Measurements from ENCODE around the gene STAM2. TPM values are rescaled to one million over a fixed set of nuclear protein-coding genes. Genes with fewer than 3 reads are reported as not detected.
"Not testable (repeated sequence)": the region's sequence is repeated elsewhere in the genome, so short reads cannot be mapped to it uniquely, and the experiment has no call there.

Gene STAM2
- total RNA-seq, 1 donor from 2014 or later: 42.5 TPM

GRCh38 chr2:152093464-152093863, 82.1 kb downstream of the STAM2 start:
- intact Hi-C loops (cut with DNase I): no loop called here
- H3K27me3 ChIP-seq: no peaks in the 10 kb centered on the region
- TF ChIP-seq CTCF (IDR thresholded peaks at IDR 0.05): no peak
- no peaks in the 10 kb centered on the region for H3K9me3 ChIP-seq
- no peak for ATAC-seq
- no peaks in the 10 kb centered on the region for H3K36me3 ChIP-seq
- peaks cover 4% of the 10 kb centered on the region for H3K4me1 ChIP-seq
- no peak for DNase-seq
- H3K4me3 ChIP-seq: no peak overlapping the region
- H3K27ac ChIP-seq: no peak overlapping the region

DNA sequence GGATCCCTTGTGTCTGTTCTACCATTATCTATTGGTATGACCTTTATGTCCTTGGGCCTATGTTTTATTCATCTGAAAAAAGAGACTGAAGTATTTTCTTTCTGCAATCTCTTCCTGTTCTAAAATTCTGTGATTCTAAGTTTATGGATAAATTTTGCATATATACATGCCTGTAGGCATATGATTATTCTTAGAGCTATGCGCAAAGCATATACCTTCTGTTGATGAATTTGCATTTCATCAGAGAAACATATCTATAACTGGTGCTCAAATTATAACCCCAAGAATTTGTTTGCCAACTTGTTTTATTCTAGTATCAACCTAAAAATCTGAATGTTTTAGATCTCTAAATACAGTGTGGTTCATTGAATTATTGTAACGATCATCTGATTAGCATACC, 83.5 kb downstream of the STAM2 start:
- ATAC-seq (no peak), DNase-seq (no peak)
- Histone ChIP-seq H3K9me3 (no peaks in the 10 kb centered on the region), H3K36me3 (no peaks in the 10 kb centered on the region), H3K27ac (no peak overlapping the region), H3K27me3 (no peaks in the 10 kb centered on the region), H3K4me1 (peaks cover 4% of the 10 kb centered on the region), H3K4me3 (no peak overlapping the region)
- TF ChIP-seq CTCF (IDR thresholded peaks at IDR 0.05): no peak
- intact Hi-C loops (cut with DNase I): no loop called here

- H3K27me3 ChIP-seq; intact Hi-C loops (cut with DNase I); H3K4me3 ChIP-seq; H3K27ac ChIP-seq; H3K9me3 ChIP-seq; ATAC-seq; H3K36me3 ChIP-seq; H3K4me1 ChIP-seq; DNase-seq: not testable (repeated sequence)
Measured at GRCh38 chr2:152090726-152091125, 84.8 kb downstream of the STAM2 start.

DNA sequence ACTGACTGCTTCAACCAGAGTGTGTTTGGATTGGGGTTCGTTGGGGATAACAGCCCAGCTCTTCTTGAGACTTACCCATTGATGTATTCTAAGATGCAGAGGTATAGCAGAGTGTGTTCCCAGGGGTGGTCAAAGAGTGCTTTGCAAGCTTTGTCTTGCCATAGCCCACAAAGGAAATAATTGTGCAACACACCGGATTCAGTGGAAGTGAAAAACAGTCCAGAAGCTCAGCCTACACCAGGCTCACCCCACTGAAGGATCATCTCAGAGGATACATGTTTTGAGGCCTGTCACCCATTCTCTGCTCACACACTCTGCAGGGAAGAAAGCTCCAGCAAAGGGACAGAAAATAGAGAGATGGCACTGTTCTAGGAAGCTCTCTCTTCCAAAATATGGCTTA, 86.3 kb downstream of the STAM2 start:
- H3K27me3 ChIP-seq: no peaks in the 10 kb centered on the region
- peaks cover 4% of the 10 kb centered on the region for H3K4me1 ChIP-seq
- no peak overlapping the region for H3K4me3 ChIP-seq
- no peaks in the 10 kb centered on the region for H3K36me3 ChIP-seq
- intact Hi-C loops (cut with DNase I): no loop called here
- no peak for TF ChIP-seq CTCF (IDR thresholded peaks at IDR 0.05)
- DNase-seq: no peak
- no peak overlapping the region for H3K27ac ChIP-seq
- ATAC-seq: peak; percentile 65
- H3K9me3 ChIP-seq: no peaks in the 10 kb centered on the region

- intact Hi-C loops (cut with DNase I): no loop called here
- H3K27me3 ChIP-seq: no peaks in the 10 kb centered on the region
- no peak for TF ChIP-seq CTCF (IDR thresholded peaks at IDR 0.05)
- H3K9me3 ChIP-seq: no peaks in the 10 kb centered on the region
- H3K4me3 ChIP-seq: no peak overlapping the region
- ATAC-seq: no peak
- no peaks in the 10 kb centered on the region for H3K36me3 ChIP-seq
- DNase-seq: no peak
- no peak overlapping the region for H3K27ac ChIP-seq
- peaks cover 4% of the 10 kb centered on the region for H3K4me1 ChIP-seq
Measured at GRCh38 chr2:152088006-152088405, 87.6 kb downstream of the STAM2 start.

GRCh38 chr2:152086231-152086630, 89.3 kb downstream of the STAM2 start:
- H3K4me1 ChIP-seq: peaks cover 4% of the 10 kb centered on the region
- H3K27ac ChIP-seq: no peak overlapping the region
- intact Hi-C loops (cut with DNase I): no loop called here
- DNase-seq: no peak
- H3K9me3 ChIP-seq: no peaks in the 10 kb centered on the region
- no peaks in the 10 kb centered on the region for H3K27me3 ChIP-seq
- no peak for TF ChIP-seq CTCF (IDR thresholded peaks at IDR 0.05)
- H3K4me3 ChIP-seq: no peak overlapping the region
- no peaks in the 10 kb centered on the region for H3K36me3 ChIP-seq
- ATAC-seq: no peak

Measured in upper lobe of right lung (tissue), 1 donor.